Posterior vena cava (tissue), 2 donors: Measurements from ENCODE around the gene LAPTM5. TPM values are rescaled to one million over a fixed set of nuclear protein-coding genes. Genes with fewer than 3 reads are reported as not detected.

Experiments
- DNase-seq: peaks from one replicate; pipeline ENCODE4 v3.0.0-alpha.2; 2020; ENCODE audit warnings: low spot score
- intact Hi-C, 2 donors: fragments of 100-400 bp; cut with DNase I; formaldehyde crosslinking; loops; one replicate each; pipeline versions ENCODE4 v1.14.1 to v1.14.2; 2022 to 2023
- total RNA-seq, 2 donors: library from RNA; stranded (reverse); fragmentation: NEBNext Ultra II Directional; extraction: Animal tissue kit (Norgen Biotek cat#: 25700); gene quantifications; one replicate each; pipeline ENCODE4 v1.2.1, GENCODE V29; 2021
- donor health status: DM: yes; HTN: yes; CAD: no.
- donor health status: DM: yes; HTN: yes; CAD: no.

Gene LAPTM5
- total RNA-seq, 2 donors from 2014 or later: 80.1 to 120 TPM

- intact Hi-C loops: loop anchor here in 1 of 2 donors (10.0 kb wide), 1 partner anchor 296 kb away; no protein-coding TSS in a partner anchor
- no peak for DNase-seq
These were observed 31.2 kb upstream of the LAPTM5 start for GRCh38 chr1:30788580-30789387.

- intact Hi-C loops: loop anchor here in 1 of 2 donors (10.0 kb wide), 1 partner anchor 297 kb away; no protein-coding TSS in a partner anchor
- peak; percentile 71 for DNase-seq
These were observed 30.4 kb upstream of the LAPTM5 start for GRCh38 chr1:30787856-30788495.

GRCh38 chr1:30787266-30787665 lies 29.7 kb upstream of the LAPTM5 start:
- intact Hi-C loops: loop anchor here in 1 of 2 donors (10.0 kb wide), 1 partner anchor 298 kb away; no protein-coding TSS in a partner anchor
- DNase-seq: no peak

- intact Hi-C loops: loop anchor here in 1 of 2 donors (10.0 kb wide), 1 partner anchor 298 kb away; no protein-coding TSS in a partner anchor
- peak; percentile 74 for DNase-seq
These were observed 28.9 kb upstream of the LAPTM5 start for GRCh38 chr1:30786264-30786991.

GRCh38 chr1:30785714-30786113 lies 28.1 kb upstream of the LAPTM5 start:
- intact Hi-C loops: loop anchor here in 1 of 2 donors (10.0 kb wide), 1 partner anchor 299 kb away; no protein-coding TSS in a partner anchor

GRCh38 chr1:30785181-30785580 lies 27.6 kb upstream of the LAPTM5 start:
- DNase-seq: no peak

More at GRCh38 chr1:30785714-30786113, 28.1 kb upstream of the LAPTM5 start:
- no peak for DNase-seq

GRCh38 chr1:30783256-30783915 lies 25.8 kb upstream of the LAPTM5 start:
- DNase-seq: peak; percentile 89
- intact Hi-C loops: loop anchor here (5.0 to 10.0 kb wide), 2 partner anchors 129 to 301 kb away; no protein-coding TSS in a partner anchor

More at GRCh38 chr1:30785181-30785580, 27.6 kb upstream of the LAPTM5 start:
- intact Hi-C loops: loop anchor here in 1 of 2 donors (10.0 kb wide), 1 partner anchor 300 kb away; no protein-coding TSS in a partner anchor

GRCh38 chr1:30782361-30783255 lies 25.0 kb upstream of the LAPTM5 start:
- intact Hi-C loops: loop anchor here (5.0 to 10.0 kb wide), 2 partner anchors 130 to 302 kb away; no protein-coding TSS in a partner anchor
- peak; percentile 92 for DNase-seq

GRCh38 chr1:30781906-30782305 lies 24.3 kb upstream of the LAPTM5 start:
- DNase-seq: no peak
- intact Hi-C loops: loop anchor here (1.0 to 10.0 kb wide), 3 partner anchors 16 to 303 kb away; no protein-coding TSS in a partner anchor

GRCh38 chr1:30780409-30780808 lies 22.8 kb upstream of the LAPTM5 start:
- intact Hi-C loops: loop anchor here (1.0 to 10.0 kb wide), 3 partner anchors 61 to 304 kb away; no protein-coding TSS in a partner anchor
- no peak for DNase-seq

GRCh38 chr1:30779294-30780071 lies 21.9 kb upstream of the LAPTM5 start:
- intact Hi-C loops: loop anchor here (1.0 to 10.0 kb wide), 3 partner anchors 60 to 305 kb away; no protein-coding TSS in a partner anchor
- DNase-seq: peak; percentile 95

GRCh38 chr1:30778979-30779293 lies 21.4 kb upstream of the LAPTM5 start:
- no peak for DNase-seq
- intact Hi-C loops: loop anchor here in 1 of 2 donors (1.0 kb wide), 1 partner anchor 60 kb away; no protein-coding TSS in a partner anchor

- no peak for DNase-seq
- intact Hi-C loops: no loop called here
These were observed 20.8 kb upstream of the LAPTM5 start for GRCh38 chr1:30778154-30778978.

GRCh38 chr1:30777904-30778153 lies 20.3 kb upstream of the LAPTM5 start:
- DNase-seq: no peak
- intact Hi-C loops: no loop called here

- intact Hi-C loops: no loop called here
- no peak for DNase-seq
These were observed 19.7 kb upstream of the LAPTM5 start for GRCh38 chr1:30777060-30777903.
